NCI-H1105 treated with DMSO at 0.1 percent for 48 hours (cell line): ENCODE data around the gene ZNF70.
A peak's percentile ranks its signal among the peaks of the same experiment; 100 is the strongest.
"Not testable (repeated sequence)": the region's sequence is repeated elsewhere in the genome, so short reads cannot be mapped to it uniquely, and the experiment has no call there.

Experiments used
- DNase-seq: peaks from one replicate; lab custom pipeline; 2025; lab: John Stamatoyannopoulos, UW

ZNF70 gene

DNA sequence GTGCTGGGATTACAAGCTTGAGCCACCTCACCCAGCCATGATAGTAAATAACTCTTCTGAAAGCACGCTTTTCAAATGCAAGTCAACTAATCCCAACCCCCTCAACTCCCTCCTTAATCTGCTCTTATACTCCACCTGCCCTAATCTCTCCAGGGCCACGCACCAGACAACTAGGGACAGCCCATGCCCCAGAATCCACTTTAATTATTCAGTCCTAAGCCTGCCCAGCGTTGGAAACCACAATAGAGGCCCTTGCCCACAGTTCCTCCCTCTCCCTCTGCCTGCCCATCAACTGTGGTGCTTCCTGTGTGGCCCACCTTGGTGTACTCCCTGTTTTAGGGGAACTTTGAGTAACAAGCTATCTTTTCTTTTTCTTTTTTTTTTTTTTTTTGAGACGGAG, 6.0 kb upstream of the ZNF70 start:
- DNase-seq = no peak

DNA sequence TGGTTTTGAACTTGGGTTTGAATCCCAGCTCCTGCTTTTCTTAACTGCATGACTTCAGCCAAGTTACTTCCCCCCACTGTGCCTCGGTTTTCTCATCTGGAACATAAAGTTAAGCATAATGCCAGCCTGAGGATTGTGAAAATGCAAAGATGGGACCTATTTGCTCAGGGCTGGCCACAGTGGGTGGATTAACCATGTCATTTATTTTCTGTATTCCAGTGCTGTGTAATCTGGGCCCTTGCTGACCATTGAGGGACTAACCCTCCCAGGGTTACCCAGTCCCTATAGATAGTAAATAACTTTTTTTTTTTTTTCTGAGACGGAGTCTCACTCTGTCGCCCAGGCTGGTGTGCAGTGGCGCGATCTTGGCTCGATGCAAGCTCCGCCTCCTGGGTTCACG, 4.8 kb upstream of the ZNF70 start:
- no peak for DNase-seq

- peak; percentile 4 for DNase-seq
Observed at GRCh38 chr22:23754980-23755636, 4.2 kb upstream of the ZNF70 start.

DNA sequence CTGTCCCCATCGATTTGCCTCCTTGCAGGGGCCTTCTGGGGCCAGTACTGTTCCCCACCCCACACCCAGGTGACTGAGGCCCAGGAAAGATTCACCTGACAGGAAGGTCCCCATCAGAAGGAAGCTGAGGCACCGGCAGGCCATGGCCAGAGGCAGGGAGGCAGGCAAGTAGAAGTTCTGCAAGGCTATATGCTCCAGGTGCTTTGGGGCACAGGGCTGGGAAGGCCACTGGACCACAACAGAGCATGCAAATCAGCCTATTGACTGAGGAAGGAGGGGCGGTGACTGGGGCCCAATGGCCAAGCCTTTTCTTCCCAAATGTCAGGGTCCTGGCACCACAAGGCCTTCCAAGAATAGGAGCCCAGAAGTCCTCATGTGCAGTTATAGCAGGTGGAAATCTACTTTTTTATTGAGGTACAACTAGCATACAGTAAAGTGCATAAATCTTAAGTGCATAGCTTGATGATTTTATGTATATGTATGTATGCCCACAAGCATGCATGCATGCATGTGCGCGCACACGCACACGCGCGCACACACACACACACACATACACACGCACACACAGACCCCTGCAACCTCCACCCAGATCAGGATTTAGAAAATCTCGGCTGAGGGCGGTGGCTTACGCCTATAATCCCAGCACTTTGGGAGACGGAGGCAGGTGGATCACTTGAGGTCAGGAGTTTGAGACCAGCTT, 3.5 kb upstream of the ZNF70 start, which contains the start of gene VPREB3:
Gene VPREB3 (minus strand): TSS at position 206 of the 700 bp plus-strand sequence. CDS start 62 bp downstream, at position 144.
- DNase-seq = no peak

- no peak for DNase-seq
Observed at GRCh38 chr22:23753385-23753784, 2.5 kb upstream of the ZNF70 start.

- DNase-seq = no peak
Observed at GRCh38 chr22:23752750-23753149, 1.8 kb upstream of the ZNF70 start.

- no peak for DNase-seq
Observed at GRCh38 chr22:23752090-23752691, 1.3 kb upstream of the ZNF70 start.

DNA sequence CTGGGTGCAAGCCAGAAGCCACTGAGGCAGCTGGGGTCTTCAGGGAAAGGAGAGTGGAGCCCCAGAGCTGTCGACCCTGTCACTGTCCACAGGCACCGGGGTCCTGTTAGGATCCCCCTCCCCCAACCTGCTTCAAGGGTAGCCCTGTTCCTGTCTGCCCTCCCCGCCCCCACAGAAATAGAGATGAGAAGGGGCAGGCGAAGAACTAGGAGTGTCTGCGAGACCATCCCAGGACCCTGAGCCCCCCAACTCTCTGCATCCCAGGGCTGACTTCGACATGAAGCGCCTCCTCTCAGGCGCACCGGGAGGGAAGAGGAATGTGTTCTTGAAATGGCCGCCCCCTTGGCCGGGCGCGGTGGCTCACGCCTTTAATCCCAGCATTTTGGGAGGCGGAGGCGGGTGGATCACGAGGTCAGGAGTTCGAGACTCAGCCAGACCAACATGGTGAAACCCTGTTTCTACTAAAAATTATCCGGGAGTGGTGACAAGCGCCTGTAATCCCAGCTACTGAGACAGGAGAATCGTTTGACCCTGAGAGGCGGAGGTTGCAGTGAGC, 607 bp upstream of the ZNF70 start:
- DNase-seq = peak; percentile 45

DNA sequence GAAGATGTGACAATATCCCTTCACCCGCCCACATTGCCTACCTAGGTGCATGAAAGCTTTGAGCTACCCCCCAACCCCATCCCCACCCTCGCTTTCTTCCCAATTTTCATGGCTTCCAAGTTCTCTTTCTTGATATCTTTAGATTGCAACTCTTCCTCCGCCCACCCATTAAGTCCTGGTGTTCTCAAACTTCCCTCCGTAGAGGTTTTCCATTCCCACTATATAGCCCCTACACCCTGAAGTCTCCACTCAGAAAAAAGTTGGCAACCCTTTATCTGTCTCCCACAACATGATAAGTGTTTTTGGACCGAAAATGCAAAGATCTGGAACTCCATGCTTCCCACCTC, 572 bp downstream of the ZNF70 start:
- no peak for DNase-seq

GRCh38 chr22:23749841-23750301, 1.0 kb downstream of the ZNF70 start:
- no peak for DNase-seq

- DNase-seq = no peak
Observed at GRCh38 chr22:23745791-23746190, 5.1 kb downstream of the ZNF70 start.

- DNase-seq = no peak
Observed at GRCh38 chr22:23744485-23744884, 6.4 kb downstream of the ZNF70 start.

GRCh38 chr22:23744001-23744400, 6.9 kb downstream of the ZNF70 start:
- DNase-seq = no peak

GRCh38 chr22:23743303-23743705, 7.6 kb downstream of the ZNF70 start:
- no peak for DNase-seq

DNA sequence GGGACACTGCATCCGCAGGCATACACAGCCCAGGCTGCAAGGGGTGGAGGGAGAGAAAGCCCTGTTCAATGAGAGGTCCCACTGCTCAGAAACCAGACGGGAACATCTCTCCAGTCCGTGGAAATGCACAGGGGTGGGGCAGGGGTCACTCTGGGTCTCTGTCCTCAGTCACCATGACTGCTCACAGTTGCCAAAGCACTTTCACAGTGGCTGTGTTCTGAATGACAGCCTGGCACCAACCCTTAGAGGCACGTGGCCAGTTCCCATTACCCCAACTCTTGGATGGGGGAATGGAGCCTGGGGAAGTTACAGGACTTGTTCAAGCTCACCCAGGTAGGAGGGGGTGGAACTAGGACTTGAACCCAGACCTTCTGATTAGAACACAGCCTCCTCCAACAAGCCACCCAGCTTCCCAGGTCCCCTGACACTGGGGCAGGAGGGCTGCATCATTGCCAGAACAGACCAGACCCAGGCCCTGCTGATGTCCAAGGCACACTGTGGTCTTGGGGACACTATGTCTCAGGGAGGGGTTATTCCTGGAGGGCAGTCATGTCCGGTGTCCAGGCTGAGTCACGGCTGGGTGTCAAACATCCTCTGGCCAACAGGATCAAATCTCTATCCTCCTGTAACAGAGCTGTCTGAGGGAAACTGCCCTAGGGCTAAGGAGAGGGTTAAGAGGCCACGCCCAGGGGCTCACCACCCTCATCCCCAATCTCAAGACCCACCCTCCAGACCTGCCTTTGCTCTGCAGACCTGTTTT, 8.2 kb downstream of the ZNF70 start:
- DNase-seq = no peak

DNA sequence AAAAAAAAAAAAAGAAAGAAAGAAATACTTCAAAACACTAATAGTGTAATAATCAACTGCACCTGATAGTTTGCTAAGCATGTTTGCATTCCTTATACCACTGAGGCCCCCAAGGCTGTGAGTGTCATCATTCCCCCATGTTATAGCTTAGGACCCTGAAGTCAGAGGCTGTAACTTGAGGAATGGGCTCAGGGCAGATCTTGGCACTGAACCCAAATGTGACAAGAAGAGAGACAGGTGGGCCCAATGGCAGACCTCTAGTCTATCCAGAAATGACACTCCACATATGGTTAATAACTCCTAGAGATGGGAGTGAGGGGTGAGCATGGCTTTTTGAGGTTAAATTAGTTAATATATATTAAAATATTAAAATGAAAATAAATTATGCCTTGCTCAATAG, 13.2 kb downstream of the ZNF70 start:
- no peak for DNase-seq

- DNase-seq = not testable (repeated sequence)
Observed at GRCh38 chr22:23728108-23728507, 22.8 kb downstream of the ZNF70 start.

- DNase-seq = no peak
Observed at GRCh38 chr22:23722724-23723123, 28.2 kb downstream of the ZNF70 start.

- DNase-seq = no peak
Observed at GRCh38 chr22:23722160-23722559, 28.8 kb downstream of the ZNF70 start.

DNA sequence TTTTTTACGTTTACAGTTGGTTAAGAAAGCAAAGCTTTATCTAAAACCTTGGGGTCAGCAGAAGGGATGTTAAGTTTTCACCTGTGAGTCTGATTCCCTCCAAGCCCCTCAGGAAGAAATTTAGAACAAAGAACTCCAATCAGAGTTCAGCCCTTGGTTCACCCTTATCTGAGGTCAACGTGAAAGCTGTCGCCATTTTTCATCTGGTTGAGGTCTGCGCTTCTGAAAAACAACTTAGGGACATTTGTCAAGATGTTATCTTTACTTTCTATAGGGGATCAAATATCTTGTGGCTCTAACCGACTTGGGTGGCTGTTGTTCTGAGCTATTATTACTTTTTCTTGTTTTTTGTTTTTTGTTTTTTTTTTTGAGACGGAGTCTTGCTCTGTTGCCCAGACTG, 30.1 kb downstream of the ZNF70 start:
- no peak for DNase-seq

- DNase-seq = no peak
Observed at GRCh38 chr22:23718371-23719165, 32.3 kb downstream of the ZNF70 start.
